ENCODE data around the gene LGMN. TPM values are rescaled to one million over a fixed set of nuclear protein-coding genes. Genes with fewer than 3 reads are reported as not detected.
A peak's percentile ranks its signal among the peaks of the same experiment; 100 is the strongest.

Gene LGMN
- total RNA-seq, 2 experiments from 2014 or later, result 2.1 to 2.3 TPM

- Mint-ChIP-seq H3K4me1 (ENCODE audit: low read depth) (peaks cover 83% of the 10 kb centered on the region), H3K9me3 (no peaks in the 10 kb centered on the region), H3K27me3 (no peaks in the 10 kb centered on the region), H3K4me3 (no peak overlapping the region), H3K36me3 (ENCODE audit: low read depth) (peaks cover 94% of the 10 kb centered on the region), H3K27ac (peak overlapping the region; percentile 79)
- ATAC-seq, result no peak
- CTCF ChIA-PET, result no interaction called here
- POLR2A ChIA-PET, result no interaction called here
- intact Hi-C loops (cut with micrococcal nuclease), result no loop called here
- TF ChIP-seq CTCF (IDR thresholded peaks at IDR 0.05), result no peak
- no peak for DNase-seq
These were observed 90.3 kb downstream of the LGMN start for GRCh38 chr14:92658160-92658559.

- H3K27me3 Mint-ChIP-seq, result no peaks in the 10 kb centered on the region
- ChIA-PET POLR2A (interaction anchor here (0.5 kb wide), 1 partner anchor 88 kb away, joined by 3 read pairs; no protein-coding TSS in a partner anchor), CTCF (no interaction called here)
- ATAC-seq, result no peak
- H3K9me3 Mint-ChIP-seq, result no peaks in the 10 kb centered on the region
- H3K4me3 Mint-ChIP-seq, result peak overlapping the region; percentile 94
- peaks cover 79% of the 10 kb centered on the region for H3K4me1 Mint-ChIP-seq (ENCODE audit: low read depth)
- peak overlapping the region; percentile 79 for H3K27ac Mint-ChIP-seq
- no peak for TF ChIP-seq CTCF (IDR thresholded peaks at IDR 0.05)
- DNase-seq, result no peak
- intact Hi-C loops (cut with micrococcal nuclease), result no loop called here
- H3K36me3 Mint-ChIP-seq (ENCODE audit: low read depth), result peaks cover 93% of the 10 kb centered on the region
These were observed 90.8 kb downstream of the LGMN start for GRCh38 chr14:92657457-92658142.

GRCh38 chr14:92656306-92657081 is 91.9 kb downstream of the LGMN start:
- H3K27ac Mint-ChIP-seq, result peak overlapping the region; percentile 79
- ATAC-seq, result no peak
- ChIA-PET CTCF (interaction anchor here (0.7 to 1.7 kb wide), 4 partner anchors 12 to 43 kb away, joined by 3 to 7 read pairs (median 4); no protein-coding TSS in a partner anchor), POLR2A (interaction anchor here (1.3 to 1.8 kb wide), 3 partner anchors 9 to 59 kb away, joined by 3 to 5 read pairs (median 4); no protein-coding TSS in a partner anchor)
- peak overlapping the region; percentile 94 for H3K4me3 Mint-ChIP-seq
- TF ChIP-seq CTCF (IDR thresholded peaks at IDR 0.05), result no peak
- peaks cover 90% of the 10 kb centered on the region for H3K36me3 Mint-ChIP-seq (ENCODE audit: low read depth)
- no peaks in the 10 kb centered on the region for H3K9me3 Mint-ChIP-seq
- peaks cover 68% of the 10 kb centered on the region for H3K4me1 Mint-ChIP-seq (ENCODE audit: low read depth)
- intact Hi-C loops (cut with micrococcal nuclease), result no loop called here
- DNase-seq, result no peak
- no peaks in the 10 kb centered on the region for H3K27me3 Mint-ChIP-seq

GRCh38 chr14:92655419-92656201 is 92.8 kb downstream of the LGMN start:
- peaks cover 70% of the 10 kb centered on the region for H3K4me1 Mint-ChIP-seq (ENCODE audit: low read depth)
- intact Hi-C loops (cut with micrococcal nuclease), result no loop called here
- ATAC-seq (no peak), DNase-seq (peak; percentile 68)
- ChIA-PET POLR2A (interaction anchor here (1.3 to 1.8 kb wide), 4 partner anchors 10 to 59 kb away, joined by 3 to 5 read pairs (median 4); no protein-coding TSS in a partner anchor), CTCF (interaction anchor here (0.7 to 5.5 kb wide), 4 partner anchors 25 to 42 kb away, joined by 3 to 38 read pairs (median 6); no protein-coding TSS in a partner anchor)
- H3K9me3 Mint-ChIP-seq, result no peaks in the 10 kb centered on the region
- H3K27me3 Mint-ChIP-seq, result no peaks in the 10 kb centered on the region
- peaks cover 84% of the 10 kb centered on the region for H3K36me3 Mint-ChIP-seq (ENCODE audit: low read depth)
- TF ChIP-seq CTCF (IDR thresholded peaks at IDR 0.05), result no peak
- H3K27ac Mint-ChIP-seq, result peak overlapping the region; percentile 79
- peak overlapping the region; percentile 94 for H3K4me3 Mint-ChIP-seq

All from activated CD8-positive, alpha-beta T cell treated with anti-CD3 and anti-CD28 coated beads for 36 hours (primary cell).